H1 (cell line): ENCODE data around the gene SLC22A2. TPM values are rescaled to one million over a fixed set of nuclear protein-coding genes. Genes with fewer than 3 reads are reported as not detected.

Source experiments
- CTCF ChIA-PET: fragments of 300-600 bp; sonication (Branson Sonifier 250); formaldehyde crosslinking; loops from one replicate; lab custom pipeline; 2021; ENCODE audit not compliant: partially characterized antibody; lab: Charles Lee
- POLR2A ChIA-PET: fragments of 300-600 bp; sonication (Branson Sonifier 250); formaldehyde crosslinking; loops from one replicate; lab custom pipeline; 2021; ENCODE audit warnings: inconsistent platforms; ENCODE audit not compliant: partially characterized antibody; lab: Charles Lee
- DNase-seq, 2 experiments: peaks; one replicate each; pipeline versions ENCODE4 v3.0.0 to v3.0.0-alpha.2; 2010 to 2022; ENCODE audit warnings: low spot score in 2 of 2, low read depth in 1 of 2, mixed read lengths in 1 of 2
- FAIRE-seq: peaks from 2 replicates; lab custom pipeline; 2011; peaks lifted over from hg19 to GRCh38; lab: Jason Lieb, UNC
- H2AFZ ChIP-seq: 2 replicates; pipeline ENCODE4 v1.8.1; 2012; ENCODE audit warnings: low read length, inconsistent platforms
- H2AK5ac ChIP-seq: 2 replicates; pipeline ENCODE4 v1.6.1; 2013; ENCODE audit warnings: low read depth, low read length
- H2BK120ac ChIP-seq: replicated peaks from 2 replicates; pipeline ENCODE3; 2013; ENCODE audit warnings: low read depth, low read length, inconsistent platforms
- H2BK12ac ChIP-seq: 2 replicates; pipeline ENCODE4 v1.6.1; 2013; ENCODE audit warnings: low read depth, low read length
- H2BK15ac ChIP-seq: 2 replicates; pipeline ENCODE4 v1.6.1; 2013; ENCODE audit warnings: low read length
- H2BK20ac ChIP-seq: 2 replicates; pipeline ENCODE4 v1.6.1; 2013; ENCODE audit warnings: low read length
- H2BK5ac ChIP-seq: 2 replicates; pipeline ENCODE4 v1.6.1; 2013; ENCODE audit warnings: low read depth, low read length
- H3K14ac ChIP-seq: 2 replicates; pipeline ENCODE4 v1.6.1; 2013; ENCODE audit warnings: inconsistent platforms; ENCODE audit not compliant: insufficient read length
- H3K18ac ChIP-seq: 2 replicates; pipeline ENCODE4 v1.6.1; 2013; ENCODE audit warnings: low read length; ENCODE audit errors: extremely low read depth
- H3K23ac ChIP-seq: 2 replicates; pipeline ENCODE4 v1.6.1; 2013; ENCODE audit warnings: inconsistent platforms; ENCODE audit not compliant: insufficient read length
- H3K23me2 ChIP-seq: 2 replicates; pipeline ENCODE4 v1.6.1; 2013; ENCODE audit warnings: low read depth, low read length
- H3K27ac ChIP-seq: 2 replicates; pipeline ENCODE4 v1.6.1; 2011; ENCODE audit warnings: low read depth, low read length, inconsistent platforms
- H3K27me3 ChIP-seq, 4 experiments: replicated peaks in 1 of 4; 1 replicate in 1 of 4; 2 replicates in 3 of 4; pipeline versions ENCODE4 v1.6.1 to v1.8.1; 2011 to 2013; ENCODE audit warnings: low read length in 3 of 4, mild to moderate bottlenecking in 3 of 4, inconsistent platforms in 2 of 4, mixed read lengths in 2 of 4, moderate library complexity in 1 of 4; ENCODE audit not compliant: control insufficient read depth in 3 of 4, insufficient read depth in 3 of 4; ENCODE audit errors: extremely low read depth in 1 of 4
- H3K36me3 ChIP-seq, 4 experiments: 2 replicates each; pipeline versions ENCODE4 v1.6.1 to v1.8.1; 2011 to 2013; ENCODE audit warnings: mild to moderate bottlenecking in 4 of 4, low read length in 3 of 4, moderate library complexity in 2 of 4, control low read depth in 1 of 4, inconsistent platforms in 1 of 4; ENCODE audit not compliant: insufficient read depth in 4 of 4, control insufficient read depth in 2 of 4
- H3K4ac ChIP-seq: replicated peaks from 2 replicates; pipeline ENCODE3; 2013; ENCODE audit warnings: low read length, low read depth, mixed read lengths, inconsistent platforms; ENCODE audit not compliant: insufficient read length
- H3K4me1 ChIP-seq, 4 experiments: replicated peaks in 1 of 4; 1 replicate in 1 of 4; 2 replicates in 3 of 4; pipeline versions ENCODE4 v1.6.1 to v1.8.1; 2011 to 2013; ENCODE audit warnings: low read length in 3 of 4, inconsistent platforms in 2 of 4, mixed read lengths in 1 of 4; ENCODE audit not compliant: insufficient read depth in 4 of 4, control insufficient read depth in 3 of 4
- H3K4me2 ChIP-seq, 2 experiments: 2 replicates each; pipeline versions ENCODE4 v1.6.1 to v1.8.1; 2011 to 2013; ENCODE audit warnings: low read depth in 2 of 2, low read length in 2 of 2, control low read depth in 1 of 2, inconsistent platforms in 1 of 2, mild to moderate bottlenecking in 1 of 2; ENCODE audit not compliant: insufficient read depth in 1 of 2
- H3K4me3 ChIP-seq, 4 experiments: fragments of 200-600, 300-600 bp in 1 of 4; sonication (generic), shearing (Covaris generic), sonication (Bioruptor Twin) in 1 of 4; 2 replicates each; pipeline versions ENCODE4 v1.5.1 to v1.8.1; 2011 to 2016; ENCODE audit warnings: low read length in 4 of 4, low read depth in 3 of 4, control low read depth in 2 of 4, inconsistent platforms in 2 of 4, mild to moderate bottlenecking in 2 of 4, mixed read lengths in 1 of 4, moderate library complexity in 1 of 4; ENCODE audit not compliant: insufficient read depth in 2 of 4; ENCODE audit errors: extremely low read depth in 1 of 4
- H3K56ac ChIP-seq: replicated peaks from 2 replicates; pipeline ENCODE3; 2013; ENCODE audit warnings: low read depth, mild to moderate bottlenecking, mixed read lengths, low read length, inconsistent platforms; ENCODE audit not compliant: insufficient read length
- H3K79me1 ChIP-seq: 2 replicates; pipeline ENCODE4 v1.6.1; 2013; ENCODE audit warnings: low read depth, low read length, control low read depth
- H3K79me2 ChIP-seq, 2 experiments: 2 replicates each; pipeline versions ENCODE4 v1.6.1 to v1.8.1; 2012 to 2013; ENCODE audit warnings: low read length in 2 of 2, mild to moderate bottlenecking in 2 of 2, inconsistent platforms in 1 of 2; ENCODE audit not compliant: insufficient read depth in 2 of 2, control insufficient read depth in 1 of 2
- H3K9ac ChIP-seq, 4 experiments: replicated peaks in 1 of 4; 1 replicate in 1 of 4; 2 replicates in 3 of 4; pipeline versions ENCODE4 v1.6.1 to v1.8.1; 2011 to 2013; ENCODE audit warnings: low read depth in 3 of 4, low read length in 3 of 4, control low read depth in 2 of 4, mild to moderate bottlenecking in 2 of 4, moderate library complexity in 2 of 4, inconsistent platforms in 1 of 4; ENCODE audit errors: extremely low read depth in 1 of 4
- H3K9me3 ChIP-seq, 2 experiments: 2 replicates each; pipeline versions ENCODE4 v1.6.1 to v1.8.1; 2012 to 2013; ENCODE audit warnings: mild to moderate bottlenecking in 2 of 2, moderate library complexity in 2 of 2, control low read depth in 1 of 2, inconsistent platforms in 1 of 2, low read depth in 1 of 2, low read length in 1 of 2, mixed read lengths in 1 of 2; ENCODE audit not compliant: insufficient read depth in 2 of 2
- H4K20me1 ChIP-seq, 2 experiments: replicated peaks in 1 of 2; 2 replicates each; pipeline versions ENCODE3 to v1.8.1; 2011 to 2013; ENCODE audit warnings: inconsistent platforms in 2 of 2, low read length in 2 of 2, mild to moderate bottlenecking in 1 of 2; ENCODE audit not compliant: insufficient read depth in 2 of 2, control insufficient read depth in 1 of 2
- H4K5ac ChIP-seq: 2 replicates; pipeline ENCODE4 v1.6.1; 2013; ENCODE audit warnings: low read length, low read depth, mixed read lengths, inconsistent platforms; ENCODE audit not compliant: insufficient read length
- H4K8ac ChIP-seq: 2 replicates; pipeline ENCODE4 v1.8.0; 2013; ENCODE audit warnings: mild to moderate bottlenecking, moderate library complexity, low read length, inconsistent platforms; ENCODE audit not compliant: insufficient read depth; ENCODE audit errors: extremely low read depth
- H4K91ac ChIP-seq: replicated peaks from 2 replicates; pipeline ENCODE3; 2013; ENCODE audit warnings: low read length, mixed read lengths, inconsistent platforms; ENCODE audit not compliant: insufficient read length
- WGBS, 2 experiments: shearing (Covaris generic) in 1 of 2; methylation state at CpG; one replicate each; pipeline versions ENCODE4 v1.1.6 to v1.1.7; 2013 to 2015; ENCODE audit warnings: low lambda C conversion rate in 2 of 2, mixed read lengths in 2 of 2, inconsistent platforms in 1 of 2, low coverage in 1 of 2, missing lambda C conversion rate in 1 of 2; ENCODE audit not compliant: insufficient replicate concordance in 2 of 2, insufficient coverage in 1 of 2, insufficient read length in 1 of 2; ENCODE audit errors: extremely low coverage in 1 of 2, missing lambda C conversion rate in 1 of 2; 5-methylcytosine and 5-hydroxymethylcytosine counted together
- polyA plus RNA-seq, 7 experiments: library from polyadenylated mRNA; depleted of rRNA in 3 of 7; stranded (reverse) in 5 of 7; unstranded in 2 of 7; fragments of >200 nt in 5 of 7; fragments of 200-250 nt in 2 of 7; gene quantifications; 1 replicate in 5 of 7; 2 replicates in 1 of 7; 4 replicates in 1 of 7; pipeline versions ENCODE4 v1.2.1 to v1.2.3, GENCODE V29; 2011 to 2013; ENCODE audit warnings: missing spikeins in 2 of 7, mixed read lengths in 2 of 7
- total RNA-seq: library from RNA; stranded (reverse); fragmentation: NEBNext Ultra II Directional; extraction: Animal tissue kit (Norgen Biotek cat#: 25700); gene quantifications from 2 replicates; pipeline ENCODE4 v1.2.1, GENCODE V29; 2021

Gene SLC22A2
- total and polyA plus RNA-seq, 2 of the 8 experiments (the other 6 are each of a cell fraction or from before 2014, with no cell fraction given), result 0.23 to 1.4 TPM

GRCh38 chr6:160238761-160239751 lies 19.6 kb downstream of the SLC22A2 start:
- Histone ChIP-seq H3K56ac (no peak overlapping the region), H3K23ac (no peak overlapping the region), H3K14ac (no peak overlapping the region), H3K9ac (no peak overlapping the region), H2AFZ (no peak overlapping the region), H3K27me3 (no peaks in the 10 kb centered on the region), H3K36me3 (peaks cover 0 to 5% (median 2%) of the 10 kb centered on the region in 4 experiments; a peak in 2 of 8 replicates), H2BK15ac (no peak overlapping the region), H3K27ac (no peak overlapping the region; the same call in 1 of the 2 replicates), H3K9me3 (peaks cover 7 to 26% of the 10 kb centered on the region in 2 experiments), H4K5ac (no peak overlapping the region), H4K91ac (peak overlapping the region; percentile 13), H2AK5ac (0 out of 2 replicates have a peak overlapping the region, but pooled peaks have one; percentile 1), H4K20me1 (no peaks in the 10 kb centered on the region), H3K79me2 (no peaks in the 10 kb centered on the region), H3K79me1 (no peaks in the 10 kb centered on the region), H3K18ac (peak overlapping the region; percentile 76; the same call in 1 of the 2 replicates), H3K4me1 (peaks cover 1 to 19% (median 13%) of the 10 kb centered on the region in 4 experiments; a peak in 6 of 7 replicates), H3K4ac (no peak overlapping the region), H2BK5ac (peak overlapping the region; percentile 46; the same call in 1 of the 2 replicates), H2BK12ac (no peak overlapping the region), H3K23me2 (no peaks in the 10 kb centered on the region), H2BK120ac (peak overlapping the region; percentile 52), H4K8ac (no peak overlapping the region), H3K4me2 (peak overlapping the region in 1 of 2 experiments; percentile 53; a peak in 1 of 4 replicates), H2BK20ac (peak overlapping the region; percentile 75; the same call in 1 of the 2 replicates), H3K4me3 (no peak overlapping the region)
- FAIRE-seq, result no peak
- WGBS, 2 experiments, result 94% methylated on average over 4 of the region's 5 CpGs; no CpG with 5 or more reads in 1 of the 2 experiments
- CTCF ChIA-PET, result interaction anchor here (1.2 to 1.3 kb wide), 2 partner anchors 30 to 38 kb away, joined by 3 read pairs; no protein-coding TSS in a partner anchor
- peak in 1 of 2 experiments; percentile 22 for DNase-seq
- POLR2A ChIA-PET, result interaction anchor here (0.8 to 1.3 kb wide), 3 partner anchors 10 to 18 kb away, joined by 3 to 4 read pairs (median 3); no protein-coding TSS in a partner anchor
